ENCODE measurements around the gene CEP170B. TPM values are rescaled to one million over a fixed set of nuclear protein-coding genes. Genes with fewer than 3 reads are reported as not detected.

CEP170B gene
- total RNA-seq, 2 experiments from 2014 or later = 2.2 to 2.3 TPM

DNA sequence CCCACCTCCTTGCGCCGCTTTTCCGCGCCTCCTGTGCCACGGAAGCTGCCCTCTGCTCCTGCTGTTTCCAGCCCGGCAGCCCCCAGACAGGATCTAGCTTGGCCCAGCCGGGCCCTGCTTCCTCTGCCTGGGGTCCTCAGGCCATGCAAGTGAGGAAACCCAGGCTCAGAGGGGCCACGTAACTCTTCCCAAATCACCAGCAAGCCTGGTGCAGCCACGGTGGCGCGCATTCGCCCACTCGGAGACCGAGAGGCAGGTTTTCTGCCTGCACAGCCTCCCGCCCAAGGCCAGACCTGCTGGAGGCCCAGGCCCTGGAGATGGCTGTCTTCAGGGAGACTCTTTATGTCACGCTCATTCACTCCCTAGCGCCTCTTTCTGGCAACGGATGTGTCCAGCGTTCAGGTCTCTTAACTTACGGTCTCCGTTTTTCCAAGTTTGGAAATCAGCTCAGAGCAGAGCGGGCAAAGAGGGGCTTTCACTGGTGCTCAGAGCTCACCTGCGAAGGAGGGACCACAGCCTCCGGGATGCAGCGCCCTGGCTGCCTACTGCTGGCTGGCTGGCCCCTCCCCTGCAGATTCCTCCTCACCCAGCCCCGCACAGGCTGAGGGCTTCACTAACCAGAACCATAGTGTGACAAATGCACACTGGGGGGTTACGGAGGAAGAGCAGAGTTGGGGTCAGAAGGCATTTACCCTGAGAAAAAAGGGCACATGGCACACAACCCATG lies 20.6 kb upstream of the CEP170B start:
- ChIA-PET POLR2A (no interaction called here), CTCF (no interaction called here)
- intact Hi-C loops (cut with micrococcal nuclease) = no loop called here
- H3K4me1 Mint-ChIP-seq (ENCODE audit: low read depth) = peaks cover 4% of the 10 kb centered on the region
- H3K27ac Mint-ChIP-seq = no peak overlapping the region
- DNase-seq (no peak), ATAC-seq (no peak)
- H3K27me3 Mint-ChIP-seq = peaks cover 43% of the 10 kb centered on the region
- no peaks in the 10 kb centered on the region for H3K36me3 Mint-ChIP-seq (ENCODE audit: low read depth)
- no peak overlapping the region for H3K4me3 Mint-ChIP-seq
- no peaks in the 10 kb centered on the region for H3K9me3 Mint-ChIP-seq
- TF ChIP-seq, protein P1, sequence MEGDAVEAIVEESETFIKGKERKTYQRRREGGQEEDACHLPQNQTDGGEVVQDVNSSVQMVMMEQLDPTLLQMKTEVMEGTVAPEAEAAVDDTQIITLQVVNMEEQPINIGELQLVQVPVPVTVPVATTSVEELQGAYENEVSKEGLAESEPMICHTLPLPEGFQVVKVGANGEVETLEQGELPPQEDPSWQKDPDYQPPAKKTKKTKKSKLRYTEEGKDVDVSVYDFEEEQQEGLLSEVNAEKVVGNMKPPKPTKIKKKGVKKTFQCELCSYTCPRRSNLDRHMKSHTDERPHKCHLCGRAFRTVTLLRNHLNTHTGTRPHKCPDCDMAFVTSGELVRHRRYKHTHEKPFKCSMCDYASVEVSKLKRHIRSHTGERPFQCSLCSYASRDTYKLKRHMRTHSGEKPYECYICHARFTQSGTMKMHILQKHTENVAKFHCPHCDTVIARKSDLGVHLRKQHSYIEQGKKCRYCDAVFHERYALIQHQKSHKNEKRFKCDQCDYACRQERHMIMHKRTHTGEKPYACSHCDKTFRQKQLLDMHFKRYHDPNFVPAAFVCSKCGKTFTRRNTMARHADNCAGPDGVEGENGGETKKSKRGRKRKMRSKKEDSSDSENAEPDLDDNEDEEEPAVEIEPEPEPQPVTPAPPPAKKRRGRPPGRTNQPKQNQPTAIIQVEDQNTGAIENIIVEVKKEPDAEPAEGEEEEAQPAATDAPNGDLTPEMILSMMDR (IDR thresholded peaks at IDR 0.05) = no peak

DNA sequence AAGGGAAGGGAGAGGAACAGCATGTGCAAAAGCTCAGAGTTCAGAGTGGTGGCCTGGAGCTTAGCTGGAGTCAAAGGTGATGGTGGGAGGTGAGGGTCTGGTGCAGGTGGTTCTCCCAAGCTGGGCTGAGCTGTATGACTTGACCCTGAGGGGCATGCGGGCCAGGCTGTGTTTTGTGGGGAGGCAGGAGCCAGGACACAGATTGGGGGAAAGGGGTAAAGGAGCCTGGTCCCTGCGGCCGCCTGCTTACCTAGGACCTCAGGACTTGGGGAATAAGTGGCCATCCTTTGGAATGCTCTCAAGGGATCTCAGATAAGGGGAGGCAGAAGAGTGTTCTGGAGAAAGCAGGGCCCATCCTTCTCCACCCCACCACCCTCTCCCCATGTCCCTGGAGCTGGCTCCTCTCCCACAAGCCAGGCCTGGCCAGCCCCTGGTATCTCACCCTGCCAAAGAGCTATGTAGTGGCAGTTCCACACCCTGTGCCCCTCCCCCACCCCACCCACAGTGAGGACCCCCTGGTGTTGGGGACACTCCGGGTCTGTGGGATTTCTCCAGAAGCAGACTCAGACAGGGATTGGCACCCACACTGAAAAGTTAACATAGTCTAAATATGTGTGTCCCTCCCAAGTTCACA lies 19.9 kb upstream of the CEP170B start:
- intact Hi-C loops (cut with micrococcal nuclease) = no loop called here
- Mint-ChIP-seq H3K36me3 (ENCODE audit: low read depth) (no peaks in the 10 kb centered on the region), H3K27me3 (peaks cover 42% of the 10 kb centered on the region), H3K9me3 (no peaks in the 10 kb centered on the region), H3K4me1 (ENCODE audit: low read depth) (peaks cover 4% of the 10 kb centered on the region), H3K27ac (no peak overlapping the region), H3K4me3 (no peak overlapping the region)
- DNase-seq = no peak
- TF ChIP-seq, protein P1 (IDR thresholded peaks at IDR 0.05) = no peak
- no peak for ATAC-seq
- POLR2A ChIA-PET = no interaction called here
- CTCF ChIA-PET = interaction anchor here (1.3 to 1.6 kb wide), 2 partner anchors 14 to 18 kb away, joined by 3 to 4 read pairs; no protein-coding TSS in a partner anchor

DNA sequence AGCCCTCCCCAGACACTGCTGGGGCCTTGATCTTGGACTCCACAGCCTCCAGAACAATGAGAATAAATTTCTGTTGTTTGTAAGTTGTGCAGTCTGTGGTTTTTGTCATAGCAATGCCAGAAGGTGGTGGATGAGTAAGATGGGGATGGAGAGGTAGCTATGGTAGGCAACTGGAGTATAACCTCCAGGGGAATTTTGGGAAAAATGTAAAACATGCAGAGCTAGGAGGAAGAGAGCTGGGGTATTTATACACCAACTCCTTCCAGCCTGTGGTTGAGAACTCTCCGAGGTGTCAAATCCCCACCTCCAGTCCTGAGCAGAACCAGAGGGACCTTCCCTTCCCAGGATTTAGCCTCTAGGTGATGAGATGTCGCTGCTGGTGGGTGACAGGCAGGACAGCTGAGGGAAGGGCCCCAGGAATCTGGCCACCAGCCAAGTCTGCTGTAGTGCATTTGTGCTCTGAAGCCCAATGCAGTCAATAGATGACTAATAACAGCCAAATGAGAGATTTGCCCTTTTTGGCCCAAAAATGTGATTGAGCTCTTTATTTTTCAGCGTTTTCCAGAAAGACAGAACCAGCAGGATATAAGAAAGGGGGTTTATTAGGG lies 19.1 kb upstream of the CEP170B start:
- Mint-ChIP-seq H3K27me3 (peaks cover 41% of the 10 kb centered on the region), H3K27ac (no peak overlapping the region), H3K4me1 (ENCODE audit: low read depth) (peaks cover 4% of the 10 kb centered on the region), H3K4me3 (no peak overlapping the region), H3K9me3 (no peaks in the 10 kb centered on the region), H3K36me3 (ENCODE audit: low read depth) (no peaks in the 10 kb centered on the region)
- intact Hi-C loops (cut with micrococcal nuclease) = no loop called here
- ChIA-PET POLR2A (interaction anchor here (0.6 kb wide), 1 partner anchor 937 kb away, joined by 4 read pairs; no protein-coding TSS in a partner anchor), CTCF (interaction anchor here (0.7 to 1.6 kb wide), 3 partner anchors 15 to 77 kb away, joined by 3 to 5 read pairs (median 4); no protein-coding TSS in a partner anchor)
- DNase-seq (no peak), ATAC-seq (no peak)
- TF ChIP-seq, protein P1 (IDR thresholded peaks at IDR 0.05) = no peak

DNA sequence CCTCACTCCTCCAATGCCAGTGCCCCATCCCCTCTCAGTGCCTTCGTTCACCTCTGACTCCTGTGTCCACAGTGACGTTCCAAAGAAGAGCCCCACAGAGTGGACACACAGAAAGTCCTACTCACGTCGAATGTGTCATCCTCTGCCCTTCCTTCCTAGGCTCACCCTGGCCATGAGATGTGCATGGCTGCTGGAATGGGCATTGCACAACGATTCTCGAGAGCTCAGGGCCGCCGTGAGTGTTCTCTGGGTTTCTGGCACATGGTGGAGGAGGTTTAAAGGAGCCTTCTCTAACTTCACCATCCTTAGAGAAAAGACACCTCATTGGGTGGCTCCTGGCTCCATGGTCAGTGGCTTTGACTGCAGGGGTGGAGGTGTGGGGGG lies 12.8 kb upstream of the CEP170B start:
- Mint-ChIP-seq H3K9me3 (no peaks in the 10 kb centered on the region), H3K4me3 (no peak overlapping the region), H3K27ac (no peak overlapping the region), H3K4me1 (ENCODE audit: low read depth) (no peaks in the 10 kb centered on the region), H3K36me3 (ENCODE audit: low read depth) (no peaks in the 10 kb centered on the region), H3K27me3 (peaks cover 5% of the 10 kb centered on the region)
- DNase-seq (no peak), ATAC-seq (no peak)
- POLR2A ChIA-PET = interaction anchor here (0.9 to 1.0 kb wide), 2 partner anchors 11 to 15 kb away, joined by 3 read pairs; no protein-coding TSS in a partner anchor
- CTCF ChIA-PET = no interaction called here
- TF ChIP-seq, protein P1 (IDR thresholded peaks at IDR 0.05) = no peak
- intact Hi-C loops (cut with micrococcal nuclease) = no loop called here

All from activated CD8-positive, alpha-beta T cell treated with anti-CD3 and anti-CD28 coated beads for 36 hours (primary cell).